KOPT-K1 (cell line): ENCODE measurements around the gene SMIM35.
"Not testable (repeated sequence)": the region's sequence is repeated elsewhere in the genome, so short reads cannot be mapped to it uniquely, and the experiment has no call there.

ENCODE experiments used
- H3K27ac ChIP-seq: fragments of 200-600 bp; sonication (generic); 2 replicates; pipeline ENCODE4 v1.5.1; 2016; ENCODE audit warnings: antibody characterized with exemption, mild to moderate bottlenecking, low read depth, low read length; ENCODE audit not compliant: poor library complexity, severe bottlenecking
- H3K36me3 ChIP-seq: fragments of 200-600 bp; sonication (generic); 2 replicates; pipeline ENCODE4 v1.5.1; 2017; ENCODE audit warnings: antibody characterized with exemption, mild to moderate bottlenecking, low read length, moderate library complexity; ENCODE audit not compliant: insufficient read depth
- H3K9me3 ChIP-seq: fragments of 200-600 bp; sonication (generic); 2 replicates; pipeline ENCODE4 v1.5.1; 2017; ENCODE audit warnings: antibody characterized with exemption, low read length, mild to moderate bottlenecking; ENCODE audit not compliant: insufficient read depth, poor library complexity, severe bottlenecking

Gene SMIM35

GRCh38 chr11:118014022-118014421, 72.7 kb downstream of the SMIM35 start:
- no peaks in the 10 kb centered on the region for H3K36me3 ChIP-seq
- peaks cover 17% of the 10 kb centered on the region for H3K9me3 ChIP-seq
- no peak overlapping the region for H3K27ac ChIP-seq

GRCh38 chr11:118012083-118012669, 74.6 kb downstream of the SMIM35 start:
- no peak overlapping the region for H3K27ac ChIP-seq
- peaks cover 3% of the 10 kb centered on the region for H3K9me3 ChIP-seq
- H3K36me3 ChIP-seq: no peaks in the 10 kb centered on the region

- no peaks in the 10 kb centered on the region for H3K36me3 ChIP-seq
- H3K27ac ChIP-seq: no peak overlapping the region
- no peaks in the 10 kb centered on the region for H3K9me3 ChIP-seq
Measured at GRCh38 chr11:118010738-118011461, 75.9 kb downstream of the SMIM35 start.

- H3K36me3 ChIP-seq: no peaks in the 10 kb centered on the region
- no peak overlapping the region for H3K27ac ChIP-seq
- no peaks in the 10 kb centered on the region for H3K9me3 ChIP-seq
Measured at GRCh38 chr11:118009864-118010737, 76.7 kb downstream of the SMIM35 start.

GRCh38 chr11:118008271-118008911, 78.4 kb downstream of the SMIM35 start:
- Histone ChIP-seq H3K27ac (no peak overlapping the region), H3K36me3 (no peaks in the 10 kb centered on the region), H3K9me3 (no peaks in the 10 kb centered on the region)

GRCh38 chr11:118007563-118008270, 79.0 kb downstream of the SMIM35 start:
- H3K27ac ChIP-seq, H3K36me3 ChIP-seq, H3K9me3 ChIP-seq: not testable (repeated sequence)

GRCh38 chr11:118007040-118007439, 79.7 kb downstream of the SMIM35 start:
- Histone ChIP-seq H3K27ac (no peak overlapping the region), H3K36me3 (no peaks in the 10 kb centered on the region), H3K9me3 (no peaks in the 10 kb centered on the region)

GRCh38 chr11:118006153-118006534, 80.6 kb downstream of the SMIM35 start:
- Histone ChIP-seq H3K27ac (no peak overlapping the region), H3K36me3 (no peaks in the 10 kb centered on the region), H3K9me3 (no peaks in the 10 kb centered on the region)

- no peak overlapping the region for H3K27ac ChIP-seq
- H3K9me3 ChIP-seq: no peaks in the 10 kb centered on the region
- no peaks in the 10 kb centered on the region for H3K36me3 ChIP-seq
Measured at GRCh38 chr11:118005224-118006152, 81.3 kb downstream of the SMIM35 start.

GRCh38 chr11:118004543-118005223, 82.1 kb downstream of the SMIM35 start:
- Histone ChIP-seq H3K36me3 (no peaks in the 10 kb centered on the region), H3K27ac (no peak overlapping the region), H3K9me3 (no peaks in the 10 kb centered on the region)

- Histone ChIP-seq H3K27ac (peak overlapping the region; percentile 38), H3K36me3 (no peaks in the 10 kb centered on the region), H3K9me3 (no peaks in the 10 kb centered on the region)
Measured at GRCh38 chr11:118003456-118003855, 83.3 kb downstream of the SMIM35 start.

- H3K27ac ChIP-seq: peak overlapping the region; percentile 38
- no peaks in the 10 kb centered on the region for H3K36me3 ChIP-seq
- H3K9me3 ChIP-seq: no peaks in the 10 kb centered on the region
Measured at GRCh38 chr11:118002541-118003423, 84.0 kb downstream of the SMIM35 start.
